ENCODE data around the gene RAB11FIP4. TPM values are rescaled to one million over a fixed set of nuclear protein-coding genes. Genes with fewer than 3 reads are reported as not detected.

Gene RAB11FIP4
- total RNA-seq, 2 donors from 2014 or later: 16.2 to 21.6 TPM

- no peaks in the 10 kb centered on the region for H3K9me3 Mint-ChIP-seq
- DNase-seq (ENCODE audit: low spot score) (peak; percentile 13), ATAC-seq (no peak)
- no peaks in the 10 kb centered on the region for H3K36me3 Mint-ChIP-seq
- H3K4me3 Mint-ChIP-seq: no peak overlapping the region
- H3K27ac Mint-ChIP-seq: no peak overlapping the region
- H3K27me3 Mint-ChIP-seq: no peaks in the 10 kb centered on the region
- peaks cover under 1 to 3% of the 10 kb centered on the region in 2 donors for H3K4me1 Mint-ChIP-seq (ENCODE audit: low read depth in 2 of 2)
These were observed 196.0 kb downstream of the RAB11FIP4 start for GRCh38 chr17:31587462-31587861.

Other genes with a start within 250 kb of the RAB11FIP4 start
- 1 to 10 TPM in 1 of 2 donors, under 1 TPM in 1; 0.48 to 1.4 TPM for gene OMG, start 94.4 kb upstream of the RAB11FIP4 start, total RNA-seq
- 10 to 100 TPM; 16.3 to 28.0 TPM for gene EVI2B, start 77.6 kb upstream of the RAB11FIP4 start, total RNA-seq
- 10 to 100 TPM in 1 of 2 donors, 1 to 10 TPM in 1; 6.2 to 13.8 TPM for gene EVI2A, start 70.1 kb upstream of the RAB11FIP4 start, total RNA-seq

All from natural killer cell treated with Interleukin-12 subunit alpha and Interleukin-12 subunit beta and Interleukin-15 and Interleukin-18, amount 100 ng/mL, for 72 hours (primary cell).